Neural crest cell (in vitro differentiated cells): ENCODE data around the gene LAMA3. TPM values are rescaled to one million over a fixed set of nuclear protein-coding genes. Genes with fewer than 3 reads are reported as not detected.

Source experiments
- DNase-seq: peaks from one replicate; pipeline ENCODE4 v3.0.0; 2021; ENCODE audit warnings: low read depth, mixed read lengths, low spot score
- H3K27ac Mint-ChIP-seq: one replicate; pipeline ENCODE4 v1.8.0; 2021; ENCODE audit warnings: mild to moderate bottlenecking, mixed read lengths; ENCODE audit not compliant: unreplicated experiment
- H3K27me3 Mint-ChIP-seq: 2 replicates; pipeline ENCODE4 v1.8.0; 2021; ENCODE audit warnings: low read depth, mild to moderate bottlenecking, mixed read lengths
- H3K36me3 Mint-ChIP-seq: 2 replicates; pipeline ENCODE4 v1.8.0; 2021; ENCODE audit warnings: low read depth, mild to moderate bottlenecking, mixed read lengths
- H3K4me1 Mint-ChIP-seq: 2 replicates; pipeline ENCODE4 v1.8.0; 2021; ENCODE audit warnings: mixed read lengths
- H3K4me3 Mint-ChIP-seq: one replicate; pipeline ENCODE4 v1.8.0; 2021; ENCODE audit warnings: mild to moderate bottlenecking, mixed read lengths
- H3K9me3 Mint-ChIP-seq: 2 replicates; pipeline ENCODE4 v1.8.0; 2021; ENCODE audit warnings: mixed read lengths
- CTCF ChIP-seq: fragments of 200-600 bp; sonication (generic); conservative IDR thresholded peaks from 2 replicates; pipeline ENCODE4 v1.5.0; 2021; ENCODE audit warnings: antibody characterized with exemption, mild to moderate bottlenecking
- total RNA-seq: library from RNA; stranded (reverse); gene quantifications from 2 replicates; pipeline ENCODE4 v1.2.1, GENCODE V29; 2021

The LAMA3 gene
- total RNA-seq, 1 donor from 2014 or later, result 0.35 TPM

DNA sequence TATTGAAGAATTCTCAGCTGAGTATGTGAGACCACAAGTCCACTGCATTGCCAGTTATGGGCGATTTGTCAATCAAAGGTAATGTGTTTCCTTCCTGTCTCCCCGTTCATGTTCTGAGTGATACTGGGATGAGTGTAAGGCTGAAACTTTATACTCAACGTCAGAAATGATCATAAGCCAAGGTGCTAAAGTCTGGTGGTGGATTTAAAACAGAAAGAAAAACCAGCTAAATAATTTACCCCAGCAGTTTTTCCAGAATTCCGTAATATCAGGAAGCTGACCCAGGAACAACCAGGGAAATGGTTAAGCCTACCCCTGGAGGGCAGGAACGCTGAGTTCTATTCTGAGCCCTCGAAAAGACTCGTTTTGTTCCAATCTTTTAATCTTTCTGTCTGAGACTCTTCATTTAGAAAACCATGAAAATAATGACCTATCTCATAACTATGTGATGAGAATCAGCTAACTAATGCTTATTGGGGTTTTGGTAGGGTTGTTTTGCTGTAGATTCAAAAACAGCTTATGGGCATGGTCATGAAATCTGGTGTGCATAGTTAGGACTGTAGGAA lies 149.6 kb downstream of the LAMA3 start:
- no peak overlapping the region for H3K27ac Mint-ChIP-seq

GRCh38 chr18:23842305-23842704 lies 153.1 kb downstream of the LAMA3 start:
- Mint-ChIP-seq H3K27me3 (peaks cover 3% of the 10 kb centered on the region), H3K9me3 (no peaks in the 10 kb centered on the region), H3K36me3 (no peaks in the 10 kb centered on the region), H3K4me1 (no peaks in the 10 kb centered on the region), H3K4me3 (no peak overlapping the region), H3K27ac (no peak overlapping the region)
- DNase-seq, result no peak
- no peak for TF ChIP-seq CTCF

More for the DNA sequence above, 149.6 kb downstream of the LAMA3 start:
- Mint-ChIP-seq H3K27me3 (peaks cover 3% of the 10 kb centered on the region), H3K9me3 (no peaks in the 10 kb centered on the region), H3K36me3 (no peaks in the 10 kb centered on the region), H3K4me1 (no peaks in the 10 kb centered on the region), H3K4me3 (no peak overlapping the region)
- no peak for DNase-seq
- TF ChIP-seq CTCF, result no peak

DNA sequence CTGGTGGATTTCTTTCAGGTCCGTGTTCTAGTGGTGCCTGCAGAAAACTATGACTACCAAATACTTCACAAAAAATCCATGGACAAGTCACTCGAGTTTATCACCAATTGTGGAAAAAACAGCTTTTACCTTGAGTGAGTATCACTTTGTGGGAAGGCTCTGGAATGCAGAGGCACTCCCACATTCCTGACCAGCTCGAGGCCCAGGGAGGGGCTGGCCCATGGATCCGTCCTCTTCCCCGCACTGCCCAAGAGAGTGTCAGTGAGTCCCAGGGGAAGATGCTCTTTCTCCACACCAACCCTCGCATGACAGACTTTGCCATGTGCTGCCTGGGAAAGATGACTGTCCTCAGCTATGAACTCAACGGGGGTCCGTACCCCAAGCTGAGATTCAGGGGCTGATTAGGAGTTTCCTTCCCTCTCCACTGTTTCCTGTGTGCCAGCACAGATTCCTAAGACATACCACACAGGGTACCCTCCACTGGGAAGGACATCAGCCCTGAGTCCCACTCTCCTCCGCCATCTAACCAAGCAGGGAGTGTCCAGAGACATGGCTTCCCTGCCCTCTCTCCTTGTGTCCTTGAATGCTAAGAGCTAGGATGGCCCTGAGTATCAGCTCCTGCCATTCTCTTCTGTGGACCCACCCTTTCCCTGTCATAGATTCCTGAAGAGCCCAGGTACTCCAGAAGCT lies 155.9 kb downstream of the LAMA3 start:
- no peaks in the 10 kb centered on the region for H3K4me1 Mint-ChIP-seq
- H3K9me3 Mint-ChIP-seq, result no peaks in the 10 kb centered on the region
- no peak for TF ChIP-seq CTCF
- no peak for DNase-seq
- H3K4me3 Mint-ChIP-seq, result no peak overlapping the region
- H3K27ac Mint-ChIP-seq, result no peak overlapping the region
- H3K36me3 Mint-ChIP-seq, result no peaks in the 10 kb centered on the region
- H3K27me3 Mint-ChIP-seq, result peaks cover 3% of the 10 kb centered on the region

DNA sequence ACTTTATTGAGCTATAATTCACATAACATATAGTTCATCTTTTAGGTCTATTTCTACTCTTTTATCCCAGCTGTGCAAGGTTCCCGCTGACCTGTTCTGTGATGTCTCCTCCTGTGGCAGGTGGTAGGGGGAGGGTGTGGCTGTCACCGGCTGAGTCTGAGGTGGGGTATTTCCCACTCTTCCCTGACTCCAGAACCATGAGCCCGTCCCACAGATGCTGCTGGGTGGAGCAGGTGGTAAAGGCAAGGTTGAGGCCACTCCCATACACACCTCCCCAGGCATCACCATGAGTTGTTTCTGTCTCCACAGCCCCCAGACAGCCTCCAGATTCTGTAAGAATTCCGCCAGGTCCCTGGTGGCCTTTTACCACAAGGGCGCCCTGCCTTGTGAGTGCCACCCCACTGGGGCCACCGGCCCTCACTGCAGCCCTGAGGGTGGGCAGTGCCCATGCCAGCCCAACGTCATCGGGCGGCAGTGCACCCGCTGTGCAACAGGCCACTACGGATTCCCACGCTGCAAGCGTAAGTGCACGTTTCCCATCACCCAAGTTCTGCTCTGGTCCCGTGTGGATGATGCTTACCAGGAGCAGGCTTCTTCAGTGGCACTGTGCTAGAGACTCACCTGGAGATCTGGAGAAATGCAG lies 156.9 kb downstream of the LAMA3 start:
- no peak overlapping the region for H3K27ac Mint-ChIP-seq
- TF ChIP-seq CTCF, result no peak
- no peaks in the 10 kb centered on the region for H3K9me3 Mint-ChIP-seq
- H3K36me3 Mint-ChIP-seq, result no peaks in the 10 kb centered on the region
- peaks cover 3% of the 10 kb centered on the region for H3K27me3 Mint-ChIP-seq
- H3K4me1 Mint-ChIP-seq, result no peaks in the 10 kb centered on the region
- no peak overlapping the region for H3K4me3 Mint-ChIP-seq
- DNase-seq, result no peak

- TF ChIP-seq CTCF, result no peak
- Mint-ChIP-seq H3K27ac (no peak overlapping the region), H3K4me3 (no peak overlapping the region), H3K4me1 (no peaks in the 10 kb centered on the region), H3K27me3 (peaks cover 3% of the 10 kb centered on the region), H3K9me3 (no peaks in the 10 kb centered on the region), H3K36me3 (no peaks in the 10 kb centered on the region)
- no peak for DNase-seq
Measured at GRCh38 chr18:23847321-23847986, 158.2 kb downstream of the LAMA3 start.
